GM12801 (cell line): ENCODE results near the gene SBK2.

Experiments used
- TF ChIP-seq, protein P1 (sequence below): IDR thresholded peaks from one replicate; pipeline ENCODE4 v1.5.1; 2011; ENCODE audit warnings: control low read depth; ENCODE audit not compliant: insufficient read length; ENCODE audit errors: extremely low read depth

Gene SBK2

DNA sequence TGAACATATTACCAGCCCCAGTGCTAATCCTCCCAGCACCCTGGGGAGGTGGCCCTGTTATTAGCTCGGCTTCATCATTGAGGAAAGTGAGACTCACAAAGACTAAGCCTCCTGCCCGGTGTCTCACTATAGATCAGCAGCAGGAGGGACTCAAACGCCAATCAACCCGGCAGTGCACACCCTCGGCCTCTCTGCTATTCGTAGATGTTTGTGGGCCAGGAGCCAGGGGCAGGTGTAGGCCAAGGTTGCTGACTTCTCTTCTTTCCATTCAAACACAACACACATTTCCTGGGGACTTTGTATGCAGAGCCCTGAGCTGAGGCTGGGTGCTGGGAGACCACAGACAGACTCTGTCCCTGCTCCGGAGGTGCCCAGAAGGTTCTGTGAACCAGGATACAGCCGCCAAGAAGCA is 17.8 kb upstream of the SBK2 start:
- TF ChIP-seq, protein P1, sequence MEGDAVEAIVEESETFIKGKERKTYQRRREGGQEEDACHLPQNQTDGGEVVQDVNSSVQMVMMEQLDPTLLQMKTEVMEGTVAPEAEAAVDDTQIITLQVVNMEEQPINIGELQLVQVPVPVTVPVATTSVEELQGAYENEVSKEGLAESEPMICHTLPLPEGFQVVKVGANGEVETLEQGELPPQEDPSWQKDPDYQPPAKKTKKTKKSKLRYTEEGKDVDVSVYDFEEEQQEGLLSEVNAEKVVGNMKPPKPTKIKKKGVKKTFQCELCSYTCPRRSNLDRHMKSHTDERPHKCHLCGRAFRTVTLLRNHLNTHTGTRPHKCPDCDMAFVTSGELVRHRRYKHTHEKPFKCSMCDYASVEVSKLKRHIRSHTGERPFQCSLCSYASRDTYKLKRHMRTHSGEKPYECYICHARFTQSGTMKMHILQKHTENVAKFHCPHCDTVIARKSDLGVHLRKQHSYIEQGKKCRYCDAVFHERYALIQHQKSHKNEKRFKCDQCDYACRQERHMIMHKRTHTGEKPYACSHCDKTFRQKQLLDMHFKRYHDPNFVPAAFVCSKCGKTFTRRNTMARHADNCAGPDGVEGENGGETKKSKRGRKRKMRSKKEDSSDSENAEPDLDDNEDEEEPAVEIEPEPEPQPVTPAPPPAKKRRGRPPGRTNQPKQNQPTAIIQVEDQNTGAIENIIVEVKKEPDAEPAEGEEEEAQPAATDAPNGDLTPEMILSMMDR, result no peak

DNA sequence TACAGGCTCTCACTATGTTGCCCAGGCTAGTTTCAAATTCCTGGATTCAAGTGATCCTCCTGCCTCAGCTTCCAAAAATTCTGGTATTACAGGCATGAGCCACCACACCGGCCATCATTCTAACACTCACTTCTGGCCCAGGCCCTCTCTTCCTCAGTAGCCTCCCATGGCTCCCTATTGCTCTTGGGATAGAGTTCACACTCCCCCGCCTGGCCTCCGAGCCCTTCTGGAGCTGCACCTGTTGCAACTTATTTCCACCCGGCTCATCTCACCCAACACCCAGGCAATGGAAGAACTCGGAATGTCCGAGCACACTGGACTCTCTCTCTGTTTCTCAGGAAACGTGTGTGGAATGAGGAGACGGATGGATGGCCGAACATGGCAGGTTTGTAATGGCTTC is 17.4 kb upstream of the SBK2 start:
- TF ChIP-seq, protein P1, result no peak

DNA sequence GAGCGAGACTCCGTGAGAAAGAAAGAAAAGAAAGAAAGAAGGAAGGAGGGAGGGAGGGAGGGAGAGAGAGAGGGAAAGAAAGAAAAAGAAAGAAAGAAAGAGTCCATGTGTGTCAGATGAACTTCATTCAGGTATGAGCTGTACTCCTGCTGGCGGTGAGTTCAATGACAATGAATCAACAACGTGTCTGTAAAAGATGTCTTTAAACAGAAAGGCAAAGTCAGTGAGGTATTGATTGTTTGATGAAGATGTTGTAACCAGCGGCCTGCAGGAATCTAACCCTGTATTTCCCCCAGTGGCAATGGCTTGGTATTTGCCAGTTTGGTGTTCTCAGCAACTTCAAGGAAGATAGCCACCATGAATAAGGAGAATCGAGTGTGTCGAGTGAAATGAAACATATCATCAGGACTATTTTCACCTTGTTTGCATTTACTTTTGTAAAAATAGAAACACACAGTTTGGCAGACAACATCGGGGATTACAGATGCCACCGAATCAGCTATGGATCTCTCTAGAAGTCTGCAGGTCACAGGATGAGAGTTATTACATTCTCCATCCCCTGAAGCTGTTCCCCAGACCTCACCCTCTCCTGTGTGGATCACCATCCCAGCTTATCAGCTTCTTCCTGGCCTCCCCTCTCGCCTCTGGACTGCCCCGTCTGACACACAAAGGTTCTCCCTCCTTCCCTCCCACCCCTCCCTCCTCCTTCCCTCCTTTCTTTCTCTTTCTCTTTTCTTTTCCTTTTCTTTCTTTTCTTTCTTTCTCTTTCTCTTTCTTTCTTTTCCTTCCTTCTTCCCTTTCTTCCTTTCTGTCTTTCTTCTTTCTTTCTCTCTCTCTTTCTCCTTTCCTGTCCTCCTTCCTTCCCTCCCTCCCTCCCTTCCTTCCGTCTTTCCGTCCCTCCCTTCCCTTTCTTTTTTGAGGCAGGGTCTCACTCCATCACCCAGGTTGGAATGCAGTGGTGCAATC is 16.6 kb upstream of the SBK2 start:
- TF ChIP-seq, protein P1, result no peak

DNA sequence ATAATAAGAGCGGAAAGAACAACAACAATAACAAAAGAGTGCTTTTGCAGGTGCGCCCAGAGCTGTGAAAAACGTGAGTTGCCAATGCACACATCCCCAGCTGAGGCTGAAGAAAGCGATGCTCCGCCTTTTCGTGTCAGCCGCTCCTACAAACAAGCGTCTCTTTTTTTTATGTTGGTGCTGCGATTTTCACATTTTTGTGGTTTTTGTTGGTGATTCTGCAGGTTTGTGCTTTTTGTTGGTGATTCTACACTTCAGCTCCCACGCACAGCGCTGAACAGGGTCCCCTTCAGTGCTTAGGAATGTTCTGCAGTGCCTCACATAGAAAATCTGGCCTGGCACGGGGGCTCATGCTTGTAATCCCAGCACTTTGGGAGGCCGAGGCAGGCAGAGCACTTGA is 15.7 kb upstream of the SBK2 start:
- TF ChIP-seq, protein P1, result no peak

DNA sequence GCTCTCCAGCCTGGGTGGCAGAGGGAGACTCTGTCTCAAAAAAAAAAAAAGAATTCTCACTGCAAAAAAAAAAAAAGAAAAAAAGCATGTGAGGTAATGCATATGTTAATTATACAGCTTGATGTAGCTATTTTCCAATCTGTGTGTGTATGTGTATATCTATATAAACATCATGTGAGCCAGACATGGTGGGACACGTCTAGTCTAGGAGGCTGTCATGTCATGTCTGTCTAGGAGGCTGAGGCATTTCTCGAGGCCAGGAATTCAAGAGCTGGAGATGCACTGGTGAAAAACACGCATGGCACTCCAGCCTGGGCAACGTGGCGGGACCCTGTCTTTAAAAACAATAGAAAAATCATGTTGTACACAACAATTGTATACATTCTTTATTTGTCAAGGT is 15.3 kb upstream of the SBK2 start:
- TF ChIP-seq, protein P1, result no peak

DNA sequence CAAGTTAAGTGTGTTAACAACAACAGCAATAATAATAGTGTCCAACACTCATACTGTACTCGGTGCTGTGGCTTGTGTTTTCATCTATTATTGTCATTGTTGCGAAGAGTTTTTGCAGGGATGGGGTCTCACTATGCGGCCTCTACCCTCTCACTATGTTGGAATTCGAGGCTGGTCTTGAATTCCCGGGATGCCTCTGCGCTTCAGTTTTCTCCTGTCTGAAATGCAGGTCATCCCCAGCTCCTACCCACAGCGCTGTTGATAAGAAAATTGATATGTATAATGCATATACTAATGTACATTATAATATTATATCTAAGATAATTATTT is 13.4 kb upstream of the SBK2 start:
- TF ChIP-seq, protein P1, result no peak

DNA sequence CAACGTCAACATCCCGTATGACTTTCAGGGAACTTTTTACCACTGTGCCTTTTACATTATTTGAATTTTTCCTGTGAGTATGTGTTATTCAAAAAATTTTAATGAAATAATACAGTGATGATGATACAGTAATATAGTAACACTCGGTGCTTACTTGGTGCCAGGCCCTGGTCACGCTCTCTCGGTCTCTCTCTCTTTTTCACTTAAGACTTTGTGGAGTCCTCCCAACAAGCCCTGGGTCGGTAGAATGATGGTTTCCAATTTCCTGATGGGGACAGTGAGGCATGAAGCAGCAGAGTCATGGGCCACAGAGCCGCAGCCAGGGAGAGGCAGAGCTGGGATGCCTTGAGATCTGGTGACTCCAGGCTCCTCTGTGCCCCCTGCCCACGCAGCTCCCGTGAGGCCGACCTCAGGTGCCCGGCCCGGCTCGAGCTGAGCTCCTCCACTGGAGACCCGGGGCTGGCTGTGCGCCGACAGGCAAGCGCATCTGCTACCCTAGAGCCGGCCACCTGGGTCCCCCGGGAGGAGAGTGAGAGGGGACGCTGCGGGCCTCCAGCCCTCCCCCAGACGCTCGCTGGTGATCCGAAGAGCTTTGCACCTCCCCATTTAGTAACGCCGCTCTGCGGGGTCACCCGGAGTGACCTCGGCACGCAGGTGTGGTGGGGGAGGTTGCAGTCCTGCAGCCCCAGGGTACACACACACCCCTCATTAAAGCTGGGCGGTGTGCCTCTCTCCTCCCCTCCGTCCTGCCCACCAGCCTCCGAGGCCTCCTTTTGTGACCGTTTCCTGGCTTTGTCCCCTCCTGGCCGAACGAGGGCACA is 12.8 kb upstream of the SBK2 start:
- TF ChIP-seq, protein P1, result no peak
